SK-N-SH treated with all-trans-retinoic acid at 6 μM for 48 hours (cell line): ENCODE results near the gene R3HDM2.

Experiments
- ESRRG ChIP-seq: fragments of 250-450 bp; sonication (Bioruptor Pico); IDR thresholded peaks from 2 replicates; pipeline ENCODE4 v1.6.1; 2021; ENCODE audit warnings: mild to moderate bottlenecking
- SNAI2 ChIP-seq: fragments of 250-450 bp; sonication (Bioruptor Pico); IDR thresholded peaks from 2 replicates; pipeline ENCODE4 v1.5.0; 2020; ENCODE audit warnings: mild to moderate bottlenecking, moderate library complexity

DNA sequence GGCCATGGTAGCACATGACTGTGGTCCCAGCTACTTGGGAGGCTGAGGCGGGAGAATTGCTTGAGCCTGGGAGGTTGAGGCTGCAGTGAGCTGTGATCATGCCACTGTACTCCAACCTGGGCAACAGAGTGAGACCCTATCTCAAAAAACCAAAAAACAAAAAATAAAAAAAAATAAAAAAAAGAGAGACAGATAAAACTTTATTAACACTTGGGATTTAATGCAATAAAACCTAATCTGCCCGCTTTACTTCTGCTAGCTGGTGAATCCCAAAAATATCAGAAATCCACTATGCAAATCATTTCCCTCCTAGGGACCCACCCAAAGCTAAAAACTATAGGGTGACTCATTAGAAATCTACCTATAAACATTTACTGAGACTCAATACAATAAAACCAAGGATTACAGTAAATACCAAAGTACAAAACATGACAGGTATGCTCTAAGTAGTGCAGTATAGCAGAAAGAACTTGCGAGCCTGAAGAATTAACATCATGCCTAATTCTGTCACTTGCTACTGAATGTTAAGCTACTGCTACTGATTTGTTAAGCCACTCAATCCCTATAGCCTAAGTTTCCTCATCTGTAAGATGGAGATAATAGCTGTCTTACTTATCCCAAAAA lies 129.8 kb downstream of the R3HDM2 start:
- TF ChIP-seq SNAI2 (CRISPR knock-in tag) (no peak), ESRRG (CRISPR knock-in tag) (no peak)
